Ishikawa (cell line): Measurements from ENCODE around the gene GREB1L.

Experiments
- CEBPB ChIP-seq: IDR thresholded peaks from 2 replicates; pipeline ENCODE4 v1.6.1; 2012
- CREB1 ChIP-seq: IDR thresholded peaks from 2 replicates; pipeline ENCODE4 v1.6.1; 2012; ENCODE audit warnings: low read depth
- EGR1 ChIP-seq: IDR thresholded peaks from 2 replicates; pipeline ENCODE4 v1.6.1; 2012
- EP300 ChIP-seq: IDR thresholded peaks from 2 replicates; pipeline ENCODE4 v1.6.1; 2012; ENCODE audit warnings: borderline replicate concordance
- FOXM1 ChIP-seq: IDR thresholded peaks from 2 replicates; pipeline ENCODE4 v1.6.1; 2012; ENCODE audit warnings: low read depth, borderline replicate concordance
- NFIC ChIP-seq: IDR thresholded peaks from 2 replicates; pipeline ENCODE4 v1.6.1; 2012
- RAD21 ChIP-seq: IDR thresholded peaks from 2 replicates; pipeline ENCODE4 v1.6.1; 2012; ENCODE audit warnings: low read depth
- TAF1 ChIP-seq: IDR thresholded peaks from 2 replicates; pipeline ENCODE4 v1.6.1; 2012; ENCODE audit warnings: low read depth, mild to moderate bottlenecking
- TCF12 ChIP-seq: IDR thresholded peaks from 2 replicates; pipeline ENCODE4 v1.6.1; 2012; ENCODE audit warnings: low read depth
- TEAD4 ChIP-seq: IDR thresholded peaks from 2 replicates; pipeline ENCODE4 v1.6.1; 2012
- YY1 ChIP-seq: IDR thresholded peaks from 2 replicates; pipeline ENCODE4 v1.6.1; 2012; ENCODE audit warnings: low read depth
- ZBTB7A ChIP-seq: IDR thresholded peaks from 2 replicates; pipeline ENCODE4 v1.6.1; 2012; ENCODE audit warnings: low read depth
- TF ChIP-seq, protein P1 (sequence below): IDR thresholded peaks from 2 replicates; pipeline ENCODE4 v1.6.1; 2012; ENCODE audit warnings: low read depth, mild to moderate bottlenecking
- TF ChIP-seq, protein P2 (sequence below): IDR thresholded peaks from 2 replicates; pipeline ENCODE4 v1.6.1; 2012
- TF ChIP-seq, protein P3 (sequence below): IDR thresholded peaks from 2 replicates; pipeline ENCODE4 v1.6.1; 2012

GREB1L gene

DNA sequence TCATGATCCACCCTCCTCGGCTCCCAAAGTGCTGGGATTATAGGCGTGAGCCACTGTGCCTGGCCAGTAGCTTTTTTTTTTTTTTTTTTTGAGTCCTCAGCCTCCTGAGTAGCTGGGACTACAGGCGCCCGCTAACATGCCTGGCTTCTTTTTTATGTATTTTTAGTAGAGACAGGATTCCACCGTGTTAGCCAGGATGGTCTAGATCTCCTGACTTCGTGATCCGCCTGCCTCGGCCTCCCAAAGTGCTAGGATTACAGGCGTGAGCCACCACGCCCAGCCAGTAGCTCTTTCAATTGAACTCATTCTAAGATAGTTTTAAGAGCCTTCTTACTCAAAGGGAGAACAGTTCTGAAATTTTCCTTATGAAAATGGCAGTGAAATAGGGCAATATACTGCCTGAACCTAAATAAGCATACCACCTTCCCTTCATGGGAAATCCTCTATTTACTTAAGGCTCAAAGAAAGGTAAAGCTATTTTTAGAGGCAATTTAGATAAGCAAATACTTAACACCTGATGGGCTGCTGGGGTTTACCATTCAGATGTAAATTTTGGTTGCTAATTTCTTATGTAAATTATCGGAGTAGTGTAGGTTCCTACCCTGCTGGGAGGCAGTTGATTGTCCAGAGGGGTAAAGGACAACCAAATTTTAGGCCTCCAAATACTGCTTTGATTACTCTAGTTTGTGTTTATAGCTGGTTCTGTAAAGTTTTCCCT is 144.7 kb downstream of the GREB1L start:
- TF ChIP-seq EP300 (no peak), CEBPB (no peak), NFIC (no peak)
- TF ChIP-seq, protein P1, sequence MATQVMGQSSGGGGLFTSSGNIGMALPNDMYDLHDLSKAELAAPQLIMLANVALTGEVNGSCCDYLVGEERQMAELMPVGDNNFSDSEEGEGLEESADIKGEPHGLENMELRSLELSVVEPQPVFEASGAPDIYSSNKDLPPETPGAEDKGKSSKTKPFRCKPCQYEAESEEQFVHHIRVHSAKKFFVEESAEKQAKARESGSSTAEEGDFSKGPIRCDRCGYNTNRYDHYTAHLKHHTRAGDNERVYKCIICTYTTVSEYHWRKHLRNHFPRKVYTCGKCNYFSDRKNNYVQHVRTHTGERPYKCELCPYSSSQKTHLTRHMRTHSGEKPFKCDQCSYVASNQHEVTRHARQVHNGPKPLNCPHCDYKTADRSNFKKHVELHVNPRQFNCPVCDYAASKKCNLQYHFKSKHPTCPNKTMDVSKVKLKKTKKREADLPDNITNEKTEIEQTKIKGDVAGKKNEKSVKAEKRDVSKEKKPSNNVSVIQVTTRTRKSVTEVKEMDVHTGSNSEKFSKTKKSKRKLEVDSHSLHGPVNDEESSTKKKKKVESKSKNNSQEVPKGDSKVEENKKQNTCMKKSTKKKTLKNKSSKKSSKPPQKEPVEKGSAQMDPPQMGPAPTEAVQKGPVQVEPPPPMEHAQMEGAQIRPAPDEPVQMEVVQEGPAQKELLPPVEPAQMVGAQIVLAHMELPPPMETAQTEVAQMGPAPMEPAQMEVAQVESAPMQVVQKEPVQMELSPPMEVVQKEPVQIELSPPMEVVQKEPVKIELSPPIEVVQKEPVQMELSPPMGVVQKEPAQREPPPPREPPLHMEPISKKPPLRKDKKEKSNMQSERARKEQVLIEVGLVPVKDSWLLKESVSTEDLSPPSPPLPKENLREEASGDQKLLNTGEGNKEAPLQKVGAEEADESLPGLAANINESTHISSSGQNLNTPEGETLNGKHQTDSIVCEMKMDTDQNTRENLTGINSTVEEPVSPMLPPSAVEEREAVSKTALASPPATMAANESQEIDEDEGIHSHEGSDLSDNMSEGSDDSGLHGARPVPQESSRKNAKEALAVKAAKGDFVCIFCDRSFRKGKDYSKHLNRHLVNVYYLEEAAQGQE = no peak

DNA sequence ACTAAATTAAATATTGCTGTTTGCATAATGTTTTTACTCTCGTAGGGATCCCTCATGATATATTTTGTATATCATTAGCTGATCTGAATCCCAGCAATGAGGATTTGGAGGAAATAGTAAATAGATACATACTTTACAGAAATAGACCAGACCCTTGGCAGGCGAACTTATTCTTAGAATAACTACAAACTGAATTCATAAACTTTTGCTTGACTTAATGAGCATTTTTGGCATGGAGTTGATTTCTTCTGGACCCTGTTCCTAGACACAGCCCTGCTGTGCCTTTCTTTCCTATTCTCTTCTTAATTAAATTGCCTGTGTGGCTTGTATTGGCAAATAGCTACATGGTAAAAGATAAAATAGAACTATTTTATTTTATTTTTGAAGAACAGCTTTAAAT is 145.9 kb downstream of the GREB1L start:
- TF ChIP-seq FOXM1 = no peak
- no peak for TF ChIP-seq TCF12
- TF ChIP-seq CEBPB = no peak
- TF ChIP-seq ZBTB7A = no peak
- TF ChIP-seq RAD21 = no peak

DNA sequence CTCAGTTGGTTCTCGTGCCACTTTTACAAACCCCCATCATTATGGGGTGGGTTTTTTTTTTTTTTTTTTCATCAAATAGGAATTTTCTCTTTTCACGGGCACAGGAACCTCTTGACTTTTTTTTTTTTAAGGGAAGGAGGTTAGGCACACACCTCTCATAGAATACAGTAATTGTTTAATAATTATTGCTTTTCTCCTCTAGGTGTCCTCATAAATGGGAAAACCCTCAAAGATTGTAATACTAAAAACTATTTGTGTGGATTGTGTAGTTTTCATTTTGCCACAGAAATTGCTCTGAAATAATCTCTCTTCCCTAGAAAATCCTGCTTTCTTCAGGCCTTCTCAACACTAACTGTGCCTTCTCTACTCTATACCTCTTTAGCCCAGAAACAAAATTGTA is 147.3 kb downstream of the GREB1L start:
- no peak for TF ChIP-seq YY1
- TF ChIP-seq CREB1 = no peak
- TF ChIP-seq, protein P2, sequence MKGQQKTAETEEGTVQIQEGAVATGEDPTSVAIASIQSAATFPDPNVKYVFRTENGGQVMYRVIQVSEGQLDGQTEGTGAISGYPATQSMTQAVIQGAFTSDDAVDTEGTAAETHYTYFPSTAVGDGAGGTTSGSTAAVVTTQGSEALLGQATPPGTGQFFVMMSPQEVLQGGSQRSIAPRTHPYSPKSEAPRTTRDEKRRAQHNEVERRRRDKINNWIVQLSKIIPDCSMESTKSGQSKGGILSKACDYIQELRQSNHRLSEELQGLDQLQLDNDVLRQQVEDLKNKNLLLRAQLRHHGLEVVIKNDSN = no peak
- TF ChIP-seq EGR1 = no peak
- no peak for TF ChIP-seq FOXM1
- no peak for TF ChIP-seq TAF1
- no peak for TF ChIP-seq EP300
- TF ChIP-seq, protein P3, sequence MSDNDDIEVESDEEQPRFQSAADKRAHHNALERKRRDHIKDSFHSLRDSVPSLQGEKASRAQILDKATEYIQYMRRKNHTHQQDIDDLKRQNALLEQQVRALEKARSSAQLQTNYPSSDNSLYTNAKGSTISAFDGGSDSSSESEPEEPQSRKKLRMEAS = no peak
- no peak for TF ChIP-seq CEBPB
- TF ChIP-seq, protein P1 = no peak
- TF ChIP-seq TEAD4 = no peak
- TF ChIP-seq NFIC = no peak

DNA sequence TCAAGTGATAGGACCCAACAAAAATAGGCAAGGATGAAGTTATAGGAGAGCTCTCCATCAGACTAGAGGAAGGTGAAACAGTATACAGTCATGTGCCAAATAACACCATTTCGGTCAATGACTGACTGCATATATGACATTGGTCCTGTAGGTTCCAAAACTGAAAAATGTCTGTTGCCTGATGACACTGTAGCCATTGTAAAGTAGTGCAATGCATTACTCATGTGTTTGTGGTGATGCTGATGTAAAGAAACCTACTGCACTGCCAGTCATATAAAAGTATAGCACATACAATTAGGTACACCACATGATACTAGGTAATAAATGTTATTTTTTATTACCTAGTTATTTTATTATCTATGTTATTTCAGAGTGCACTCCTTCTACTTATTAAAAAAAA is 147.9 kb downstream of the GREB1L start:
- TF ChIP-seq CREB1 (no peak), EGR1 (no peak), TAF1 (no peak)
- TF ChIP-seq, protein P2 = no peak

DNA sequence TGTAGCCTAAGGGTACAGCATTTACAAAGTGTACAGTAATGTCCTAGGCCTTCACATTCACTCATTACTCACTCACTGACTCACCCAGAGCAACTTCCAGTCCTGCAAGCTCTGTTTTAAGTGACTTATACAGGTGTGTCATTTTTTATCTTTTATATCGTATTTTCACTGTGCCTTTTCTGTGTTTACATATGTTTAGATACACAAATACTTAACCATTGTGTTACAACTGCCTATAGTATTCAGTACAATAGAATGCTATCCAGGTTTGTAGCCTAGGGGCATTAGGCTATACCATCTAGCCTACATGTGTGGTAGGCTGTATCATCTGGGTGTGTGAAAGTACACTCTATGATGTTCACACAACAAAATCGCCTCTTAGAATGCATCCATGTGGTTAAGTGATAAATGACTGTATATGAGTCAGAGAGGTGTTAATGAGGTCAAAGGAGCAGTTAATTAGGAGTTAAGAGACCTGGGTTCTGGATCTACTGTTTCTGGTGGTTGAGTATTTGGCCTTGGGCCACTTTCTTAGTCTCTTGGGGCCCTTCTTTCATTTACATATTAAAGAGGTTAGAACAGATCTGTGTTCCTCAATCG is 149.1 kb downstream of the GREB1L start:
- TF ChIP-seq, protein P3 = no peak
- TF ChIP-seq, protein P1 = no peak
